IMR-90 (cell line): ENCODE results near the gene HFE.

Experiments
- MAFK ChIP-seq: IDR thresholded peaks from 2 replicates; pipeline ENCODE4 v1.6.1; 2012; ENCODE audit warnings: low read depth, low read length, improper control_type of control experiment
- MXI1 ChIP-seq: IDR thresholded peaks from 2 replicates; pipeline ENCODE4 v1.6.1; 2012; ENCODE audit warnings: low read depth, mild to moderate bottlenecking, low read length, moderate library complexity, borderline replicate concordance
- NFE2L2 ChIP-seq: fragments of 150-350 bp; IDR thresholded peaks from 2 replicates; pipeline ENCODE4 v1.6.1; 2016; ENCODE audit warnings: low read depth, mild to moderate bottlenecking, low read length
- POLR2A ChIP-seq: IDR thresholded peaks from 2 replicates; pipeline ENCODE4 v1.6.1; 2012; ENCODE audit warnings: mild to moderate bottlenecking, low read depth, low read length
- RAD21 ChIP-seq: IDR thresholded peaks from 2 replicates; pipeline ENCODE4 v1.6.1; 2012; ENCODE audit warnings: low read length, improper control_type of control experiment
- RFX5 ChIP-seq: IDR thresholded peaks from 2 replicates; pipeline ENCODE4 v1.8.0; 2012; ENCODE audit warnings: low read depth, mild to moderate bottlenecking, low read length, moderate library complexity
- TF ChIP-seq, protein P1 (sequence below): conservative IDR thresholded peaks from 2 replicates; pipeline ENCODE4 v1.5.1; 2012; ENCODE audit warnings: mild to moderate bottlenecking, low read depth, low read length, improper control_type of control experiment
- TF ChIP-seq, protein P2 (sequence below): fragments of 150-350 bp; IDR thresholded peaks from 2 replicates; pipeline ENCODE4 v1.6.1; 2017; ENCODE audit warnings: mild to moderate bottlenecking, antibody characterized with exemption, low read length, low read depth

DNA sequence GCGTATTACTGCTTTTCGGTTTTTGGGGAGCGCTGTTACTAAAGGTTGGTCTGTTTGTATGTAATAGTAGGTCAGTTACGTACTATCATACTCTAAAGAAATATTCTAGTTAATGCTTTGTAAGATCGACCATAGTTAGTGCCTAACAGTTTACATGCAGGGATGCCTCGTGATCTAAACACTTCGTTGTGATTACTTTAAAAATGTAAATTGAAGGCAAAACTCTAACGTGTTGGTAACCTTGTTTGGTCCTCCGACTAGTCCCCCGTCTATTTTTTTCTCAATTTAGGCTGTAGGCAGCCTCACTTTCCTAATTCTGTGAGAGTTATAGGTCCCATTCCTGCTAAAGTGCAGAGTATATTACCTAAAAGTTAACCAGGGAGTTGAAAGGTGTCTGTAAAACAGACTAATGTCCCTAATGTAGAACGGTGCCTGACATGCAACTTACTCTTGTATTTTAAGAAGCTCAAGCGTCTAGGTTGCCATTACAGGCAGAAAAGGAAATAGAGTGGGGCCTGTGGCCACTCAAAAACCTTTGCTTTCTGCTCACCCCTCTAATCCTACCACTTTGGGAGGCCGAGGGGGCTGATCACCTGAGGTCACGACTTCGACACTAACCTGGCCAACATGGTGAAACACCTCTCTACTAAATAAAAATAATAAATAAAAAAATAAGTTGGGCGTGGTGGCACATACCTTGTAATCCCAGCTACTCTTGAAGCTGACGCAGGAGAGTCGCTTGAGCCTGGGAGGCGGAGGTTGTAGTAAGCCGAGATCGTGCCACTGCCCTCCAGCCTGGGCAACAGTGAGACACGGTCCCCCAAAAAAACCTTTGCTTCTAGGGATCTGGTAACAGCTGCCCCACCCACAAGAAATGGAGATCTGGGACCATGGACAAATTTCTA is 37.8 kb downstream of the HFE start:
- TF ChIP-seq POLR2A: no peak
- TF ChIP-seq, protein P1, sequence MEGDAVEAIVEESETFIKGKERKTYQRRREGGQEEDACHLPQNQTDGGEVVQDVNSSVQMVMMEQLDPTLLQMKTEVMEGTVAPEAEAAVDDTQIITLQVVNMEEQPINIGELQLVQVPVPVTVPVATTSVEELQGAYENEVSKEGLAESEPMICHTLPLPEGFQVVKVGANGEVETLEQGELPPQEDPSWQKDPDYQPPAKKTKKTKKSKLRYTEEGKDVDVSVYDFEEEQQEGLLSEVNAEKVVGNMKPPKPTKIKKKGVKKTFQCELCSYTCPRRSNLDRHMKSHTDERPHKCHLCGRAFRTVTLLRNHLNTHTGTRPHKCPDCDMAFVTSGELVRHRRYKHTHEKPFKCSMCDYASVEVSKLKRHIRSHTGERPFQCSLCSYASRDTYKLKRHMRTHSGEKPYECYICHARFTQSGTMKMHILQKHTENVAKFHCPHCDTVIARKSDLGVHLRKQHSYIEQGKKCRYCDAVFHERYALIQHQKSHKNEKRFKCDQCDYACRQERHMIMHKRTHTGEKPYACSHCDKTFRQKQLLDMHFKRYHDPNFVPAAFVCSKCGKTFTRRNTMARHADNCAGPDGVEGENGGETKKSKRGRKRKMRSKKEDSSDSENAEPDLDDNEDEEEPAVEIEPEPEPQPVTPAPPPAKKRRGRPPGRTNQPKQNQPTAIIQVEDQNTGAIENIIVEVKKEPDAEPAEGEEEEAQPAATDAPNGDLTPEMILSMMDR: no peak
- no peak for TF ChIP-seq MAFK
- TF ChIP-seq RFX5: no peak
- TF ChIP-seq NFE2L2: no peak
- TF ChIP-seq RAD21: no peak
- TF ChIP-seq, protein P2, sequence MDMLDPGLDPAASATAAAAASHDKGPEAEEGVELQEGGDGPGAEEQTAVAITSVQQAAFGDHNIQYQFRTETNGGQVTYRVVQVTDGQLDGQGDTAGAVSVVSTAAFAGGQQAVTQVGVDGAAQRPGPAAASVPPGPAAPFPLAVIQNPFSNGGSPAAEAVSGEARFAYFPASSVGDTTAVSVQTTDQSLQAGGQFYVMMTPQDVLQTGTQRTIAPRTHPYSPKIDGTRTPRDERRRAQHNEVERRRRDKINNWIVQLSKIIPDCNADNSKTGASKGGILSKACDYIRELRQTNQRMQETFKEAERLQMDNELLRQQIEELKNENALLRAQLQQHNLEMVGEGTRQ: no peak
- no peak for TF ChIP-seq MXI1
